HG03460 (cell line): ENCODE measurements around the gene NAA10.

Experiments
- ATAC-seq: cut with Tn5 transposase; IDR thresholded peaks from one replicate; pipeline ENCODE4 v1.9.1; 2021; ENCODE audit not compliant: unreplicated experiment

Gene NAA10

DNA sequence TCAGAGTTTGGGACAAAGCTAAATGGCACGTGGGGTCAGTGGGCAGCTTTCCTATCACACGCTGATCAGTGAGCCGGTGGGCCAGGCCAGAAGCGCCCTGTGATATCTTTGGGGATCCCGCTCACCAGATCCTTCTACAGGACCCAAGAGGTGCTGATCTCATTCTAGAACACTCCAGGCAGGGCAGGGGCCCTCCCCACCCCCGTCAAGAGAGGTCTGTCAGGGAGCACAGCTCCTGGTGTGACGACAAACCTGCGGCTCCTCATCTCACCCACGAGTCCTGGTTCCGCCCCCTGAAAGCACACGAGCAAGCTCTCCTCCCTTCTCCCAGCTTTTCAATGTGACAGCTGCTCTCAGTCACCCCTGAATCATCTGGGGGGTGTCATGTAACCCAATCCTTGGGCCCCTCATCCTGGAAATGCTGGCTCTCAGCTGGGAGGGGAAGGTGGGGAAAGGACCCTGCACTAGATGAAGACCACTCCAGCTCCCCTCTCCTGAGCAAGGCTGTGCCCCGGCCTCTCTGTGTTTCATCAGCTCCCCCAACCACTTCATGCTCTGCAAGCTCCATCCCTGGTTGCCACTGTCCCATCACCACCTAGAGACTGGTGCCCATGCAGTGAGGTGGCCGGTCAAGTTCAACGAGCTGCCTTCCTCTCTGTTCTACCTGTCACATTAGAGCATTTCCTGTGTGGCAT is 32.2 kb upstream of the NAA10 start:
- no peak for ATAC-seq

DNA sequence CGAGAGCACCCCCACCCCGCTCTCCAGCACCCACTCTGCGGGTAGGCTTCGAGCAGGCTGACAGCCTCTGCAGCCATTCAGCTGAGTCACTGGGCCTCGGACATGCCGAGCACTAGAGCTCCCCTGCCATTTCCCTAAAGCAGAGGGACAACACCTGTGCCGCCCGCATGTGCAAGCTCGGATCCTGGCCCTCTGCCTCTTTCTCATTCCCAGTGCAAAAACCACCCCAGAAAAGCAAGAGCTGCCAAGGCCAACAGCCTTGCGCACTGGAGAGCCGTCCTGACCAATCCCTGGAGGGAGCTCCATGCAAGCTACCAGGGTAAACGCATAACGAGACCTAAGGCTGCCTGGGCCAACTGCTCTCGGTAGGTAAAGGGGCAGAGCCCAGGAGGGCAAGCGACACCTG is 31.4 kb upstream of the NAA10 start:
- no peak for ATAC-seq

DNA sequence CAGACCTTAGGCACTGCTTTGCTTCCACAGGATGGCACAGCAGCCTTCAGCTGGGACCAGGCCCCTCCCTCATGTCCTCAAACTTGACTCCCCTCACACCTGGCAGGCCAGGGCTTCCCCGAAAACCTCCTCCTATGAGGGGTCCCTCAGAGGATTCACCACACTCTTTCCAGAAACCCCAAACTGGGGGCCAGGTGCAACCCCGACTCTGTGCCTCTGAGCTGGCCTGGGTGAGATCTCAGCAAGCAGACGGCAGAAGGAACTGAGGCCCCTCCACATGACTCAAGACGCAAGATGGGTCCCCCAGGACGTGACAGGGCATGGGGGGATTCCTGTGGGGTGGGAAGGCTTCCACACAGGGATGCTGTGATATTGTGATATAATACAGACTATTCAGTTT is 30.6 kb upstream of the NAA10 start:
- no peak for ATAC-seq

DNA sequence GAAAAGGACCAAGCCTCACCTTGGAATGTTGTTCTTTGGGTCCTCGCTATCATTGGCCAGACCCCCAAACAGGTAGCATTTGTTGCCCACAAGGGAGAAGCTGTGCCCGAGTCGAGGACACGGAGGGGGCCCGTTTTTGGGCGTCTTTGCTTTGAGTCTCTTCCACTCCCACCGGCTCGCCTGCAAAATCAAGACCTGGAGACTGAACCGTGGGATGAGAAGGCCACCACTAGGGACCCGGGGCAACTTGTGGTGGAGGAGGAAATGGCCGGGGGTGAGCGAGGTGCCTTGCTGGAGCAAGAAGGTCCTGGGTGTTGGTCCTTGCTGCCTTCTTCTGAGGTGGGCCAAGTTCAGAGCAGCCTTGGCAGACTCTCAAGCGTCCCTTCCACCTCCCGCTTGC is 29.3 kb upstream of the NAA10 start:
- no peak for ATAC-seq

DNA sequence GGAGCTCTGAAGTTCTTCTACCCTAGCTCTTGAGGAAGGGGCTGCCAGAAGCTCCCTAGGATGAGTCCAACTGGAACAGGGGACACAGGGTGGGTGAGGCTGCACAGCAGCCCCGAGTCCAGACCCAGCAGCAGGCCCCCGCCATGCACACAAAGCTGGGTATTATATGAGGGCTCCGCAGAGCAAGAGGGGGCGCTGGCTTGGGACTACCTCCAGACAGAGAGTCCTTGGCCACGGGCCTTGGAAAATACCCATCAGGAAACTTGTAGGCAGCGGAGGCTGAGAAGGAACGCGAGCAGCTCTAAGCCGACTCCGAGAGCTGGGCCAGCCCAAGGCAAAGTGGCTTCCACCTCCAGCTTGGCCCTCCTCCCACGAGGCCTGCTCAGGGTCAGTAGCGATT is 28.7 kb upstream of the NAA10 start:
- ATAC-seq, result no peak

DNA sequence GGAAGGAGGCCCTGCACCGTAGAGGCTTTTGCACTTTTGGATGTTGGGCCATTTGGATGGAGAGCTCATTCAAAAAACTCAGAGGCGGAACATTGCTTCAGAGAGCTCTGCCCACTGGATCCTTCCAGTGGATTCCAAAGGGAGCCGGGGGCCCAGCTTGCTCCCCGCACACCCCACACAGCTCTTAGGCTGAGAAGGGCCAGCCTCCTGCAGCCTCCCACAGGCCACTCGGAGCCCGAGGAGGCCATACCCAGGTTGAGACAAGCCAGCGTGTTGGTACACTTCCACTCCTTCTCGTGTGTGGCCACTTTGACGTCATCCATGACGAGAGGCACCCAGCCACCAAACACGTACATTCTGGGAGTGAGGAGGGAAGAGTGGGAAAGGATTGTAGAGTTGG is 26.5 kb upstream of the NAA10 start:
- no peak for ATAC-seq

DNA sequence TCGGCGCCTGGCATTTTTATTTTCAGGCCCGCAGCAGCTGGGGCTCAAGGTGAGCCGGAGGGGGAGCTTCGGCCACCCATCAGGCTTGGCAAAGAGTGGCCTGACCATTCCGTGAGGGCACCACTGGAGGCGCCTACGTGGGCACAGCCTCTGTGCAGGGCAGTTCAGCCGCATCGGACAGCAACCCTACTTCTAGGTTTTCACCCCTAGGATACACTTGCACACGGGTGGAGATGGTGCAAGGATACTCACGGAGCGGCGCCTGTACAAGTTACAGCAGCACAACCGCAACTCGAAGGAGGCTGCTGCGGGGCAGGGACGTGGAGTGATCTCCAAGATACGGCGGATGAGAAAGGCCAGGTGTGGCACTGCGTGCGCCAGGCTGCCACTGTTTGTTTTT is 25.9 kb upstream of the NAA10 start:
- ATAC-seq, result no peak

DNA sequence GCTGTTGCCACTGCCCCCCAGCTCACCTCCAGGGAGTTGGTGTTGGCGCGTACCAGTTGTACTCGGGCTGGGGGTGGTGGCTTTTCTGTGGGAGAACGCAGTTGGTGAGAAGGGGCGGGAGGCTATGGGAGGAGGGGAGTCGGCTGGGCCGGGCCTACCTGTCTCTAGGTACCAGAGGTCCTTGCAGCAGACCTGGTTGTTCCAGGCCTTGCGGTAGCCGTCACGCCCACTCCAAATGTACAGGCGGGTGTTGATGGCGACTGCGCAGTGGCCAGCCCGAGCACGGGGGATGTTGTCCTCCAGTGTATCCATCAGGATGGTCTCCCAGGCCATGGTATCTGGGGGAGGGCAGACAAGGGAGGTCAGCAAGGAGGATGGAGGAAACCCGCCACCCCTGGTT is 25.2 kb upstream of the NAA10 start:
- ATAC-seq, result no peak

DNA sequence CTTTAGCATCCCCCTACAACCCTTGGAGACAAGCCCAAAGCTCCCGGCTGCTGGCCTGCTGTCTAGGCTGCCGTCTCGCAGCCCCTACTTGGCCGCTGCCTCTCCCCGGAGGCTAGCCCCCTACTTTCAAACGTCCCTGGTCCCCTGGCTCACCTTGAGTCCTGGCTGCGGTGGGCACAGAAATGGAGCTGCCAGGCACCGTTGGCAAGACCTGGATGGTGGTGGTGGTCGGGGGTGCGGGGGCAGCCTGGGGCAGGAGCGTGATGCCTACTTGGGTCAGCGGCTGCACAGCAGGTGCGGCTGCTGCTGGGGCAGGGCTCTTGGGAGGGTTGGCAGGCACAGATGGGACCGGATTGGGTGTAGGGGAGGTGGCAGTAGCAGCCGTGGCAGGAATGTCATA is 24.8 kb upstream of the NAA10 start:
- no peak for ATAC-seq

DNA sequence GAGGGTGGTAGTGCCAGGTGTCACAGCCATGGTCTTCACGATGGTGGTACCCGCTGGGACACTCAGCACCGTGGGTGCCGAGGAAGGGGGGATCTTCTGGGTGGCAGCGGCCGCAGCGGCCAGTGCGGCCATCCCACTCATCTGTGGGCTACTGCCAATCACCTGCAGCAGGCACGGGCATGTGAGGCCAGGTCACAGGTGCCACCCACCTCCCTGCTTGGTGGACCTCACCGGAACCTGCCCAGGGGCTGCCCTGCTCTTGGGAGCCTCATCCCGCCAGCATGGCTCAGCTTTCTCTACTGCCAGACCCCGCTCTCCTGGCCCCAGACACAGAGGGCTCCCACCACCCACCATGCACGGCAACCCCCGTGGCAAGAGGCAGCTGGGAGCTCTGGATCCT is 23.8 kb upstream of the NAA10 start:
- ATAC-seq, result no peak

DNA sequence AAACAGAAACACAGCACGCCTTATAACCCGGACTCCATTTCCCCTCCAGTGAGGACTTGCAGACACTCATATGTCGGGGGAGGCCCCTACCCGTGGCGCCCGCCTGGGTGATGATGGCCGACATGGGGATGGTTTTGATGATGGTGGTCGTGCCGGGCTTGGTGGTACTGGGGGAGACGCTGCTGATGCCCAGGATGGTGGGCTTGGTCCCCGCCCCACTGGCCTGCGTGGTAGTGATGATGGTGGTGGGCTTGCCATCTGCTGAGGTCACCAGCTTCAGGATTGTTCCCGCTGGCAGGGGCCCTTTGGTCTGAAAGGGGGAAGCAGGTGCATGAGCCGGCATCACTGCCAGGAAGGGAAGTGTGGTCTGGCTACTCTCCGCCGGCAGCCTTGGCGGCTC is 22.4 kb upstream of the NAA10 start:
- ATAC-seq, result no peak

DNA sequence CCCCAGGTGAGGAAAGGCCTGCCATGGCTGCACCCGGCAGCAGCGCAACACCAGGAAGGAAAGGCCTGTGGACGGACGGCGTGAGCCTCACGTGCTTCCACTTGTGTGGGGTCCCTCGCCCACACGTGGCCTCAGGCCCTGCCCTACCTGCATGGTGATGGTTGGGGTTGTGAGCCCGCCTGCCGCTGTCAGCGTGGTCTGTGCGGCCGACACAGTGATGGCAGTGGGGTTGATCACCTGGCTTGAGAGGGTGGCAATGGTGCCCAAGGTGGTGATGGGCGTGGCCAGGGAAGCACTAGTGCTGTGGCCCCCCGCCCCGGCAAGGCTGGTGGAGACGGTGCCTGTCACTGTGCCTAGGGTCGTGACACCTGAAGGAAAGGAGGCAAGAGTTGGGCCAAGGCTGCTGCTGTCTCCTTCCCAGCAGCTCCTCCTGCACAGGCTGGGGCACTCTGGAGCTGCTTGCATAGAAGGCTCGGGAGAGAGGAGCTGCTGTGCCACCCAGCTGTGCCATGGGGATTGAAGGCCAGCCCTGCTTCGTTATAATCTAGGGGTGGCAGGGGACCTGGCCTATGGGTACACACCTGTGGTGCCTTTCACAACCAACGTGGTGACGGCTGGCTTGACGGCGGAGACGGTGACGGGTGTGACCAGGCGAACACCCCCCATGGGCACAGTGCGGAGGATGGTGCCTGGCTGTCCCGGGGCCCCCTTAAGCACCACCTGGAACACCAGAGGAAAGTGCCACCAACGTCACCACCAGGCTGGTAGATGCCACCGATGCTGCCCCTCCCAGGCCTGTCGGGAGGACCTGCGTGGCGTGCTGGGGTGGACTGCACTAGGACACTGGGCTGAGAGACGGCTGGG is 21.4 kb upstream of the NAA10 start:
- no peak for ATAC-seq

DNA sequence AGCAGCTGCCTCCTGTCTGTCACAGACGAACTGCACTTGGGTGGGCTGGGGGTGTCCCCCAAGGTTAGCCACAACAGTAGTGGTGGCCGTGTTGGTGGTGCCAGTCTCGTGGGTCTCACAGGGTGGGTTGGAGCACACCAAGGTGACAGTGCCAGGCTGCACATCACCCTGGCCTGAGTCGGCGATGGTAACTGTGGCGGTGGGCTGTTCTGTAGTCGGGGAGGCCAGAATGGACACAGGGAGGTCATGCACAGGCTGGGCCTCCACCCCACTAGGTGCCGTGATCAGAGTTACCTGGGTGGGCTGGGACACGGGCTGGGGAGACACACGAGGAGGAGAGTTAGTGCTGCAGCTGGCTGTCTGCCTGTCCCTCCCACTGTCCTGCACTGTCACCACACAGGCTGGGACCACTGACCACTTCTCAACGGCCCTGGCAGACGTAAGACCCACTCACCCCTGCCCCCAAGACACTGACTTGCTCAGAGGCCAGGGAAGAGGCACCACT is 20.4 kb upstream of the NAA10 start:
- no peak for ATAC-seq

DNA sequence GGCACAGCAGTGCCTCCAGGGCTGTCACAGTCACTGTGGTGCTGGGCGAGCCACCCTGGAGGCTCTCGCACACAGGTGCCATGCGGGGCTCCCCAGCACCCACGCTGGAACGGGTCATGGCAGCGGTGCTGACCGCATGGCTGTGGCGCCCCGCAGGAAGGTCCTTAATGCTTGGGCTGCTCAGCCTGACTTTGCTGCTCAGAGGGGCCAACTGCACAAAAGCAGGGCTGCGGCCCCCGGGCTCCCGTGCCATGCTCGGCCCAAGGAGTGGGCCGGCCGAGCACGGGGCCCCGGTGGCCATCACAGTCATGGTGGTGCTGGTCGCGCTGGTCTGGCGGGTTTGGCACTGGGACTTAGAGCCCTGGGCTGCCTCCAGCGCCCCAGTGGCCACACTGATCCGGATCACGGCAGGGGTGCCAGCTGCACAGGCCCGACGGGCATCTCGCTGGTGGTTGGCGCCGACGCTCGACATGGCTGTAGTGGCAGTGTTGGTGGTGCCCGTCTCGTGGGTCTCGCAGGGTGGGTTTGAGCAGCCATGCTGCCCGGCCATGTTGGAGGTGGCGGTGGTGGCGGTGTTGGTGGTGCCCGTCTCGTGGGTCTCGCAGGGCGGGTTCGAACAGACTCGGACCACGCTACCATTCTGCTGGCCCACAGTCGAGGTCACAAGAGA is 19.9 kb upstream of the NAA10 start:
- ATAC-seq, result no peak

DNA sequence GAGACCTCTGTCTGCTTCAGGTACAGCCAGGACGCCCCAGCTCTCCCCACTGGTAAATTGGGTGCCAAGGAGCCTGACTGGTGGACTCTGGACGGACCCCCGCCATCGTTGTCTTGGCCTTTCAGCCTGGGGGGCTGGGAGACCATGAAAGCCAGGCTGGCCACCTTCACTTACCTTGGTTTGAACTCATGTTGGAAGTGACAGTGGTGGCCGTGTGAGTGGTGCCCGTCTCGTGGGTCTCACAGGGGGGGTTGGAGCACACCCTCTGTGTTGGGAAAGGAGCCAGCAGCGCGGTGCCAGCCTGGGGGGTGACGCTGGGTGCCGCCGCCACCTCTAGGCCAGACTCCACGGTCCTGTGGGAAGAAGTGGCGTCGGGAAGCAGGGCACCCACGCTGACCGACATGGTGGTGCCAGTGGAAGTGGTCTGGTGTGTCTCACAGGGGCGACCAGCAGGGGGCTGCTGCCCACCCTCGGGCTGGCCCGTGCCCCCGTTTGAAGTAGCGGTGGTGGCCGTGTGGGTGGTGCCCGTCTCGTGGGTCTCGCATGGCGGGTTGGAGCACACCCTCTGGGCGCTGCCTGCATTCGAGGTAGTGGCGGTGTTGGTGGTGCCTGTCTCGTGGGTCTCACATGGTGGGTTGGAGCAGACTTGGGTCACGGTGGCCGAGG is 19.2 kb upstream of the NAA10 start:
- no peak for ATAC-seq

DNA sequence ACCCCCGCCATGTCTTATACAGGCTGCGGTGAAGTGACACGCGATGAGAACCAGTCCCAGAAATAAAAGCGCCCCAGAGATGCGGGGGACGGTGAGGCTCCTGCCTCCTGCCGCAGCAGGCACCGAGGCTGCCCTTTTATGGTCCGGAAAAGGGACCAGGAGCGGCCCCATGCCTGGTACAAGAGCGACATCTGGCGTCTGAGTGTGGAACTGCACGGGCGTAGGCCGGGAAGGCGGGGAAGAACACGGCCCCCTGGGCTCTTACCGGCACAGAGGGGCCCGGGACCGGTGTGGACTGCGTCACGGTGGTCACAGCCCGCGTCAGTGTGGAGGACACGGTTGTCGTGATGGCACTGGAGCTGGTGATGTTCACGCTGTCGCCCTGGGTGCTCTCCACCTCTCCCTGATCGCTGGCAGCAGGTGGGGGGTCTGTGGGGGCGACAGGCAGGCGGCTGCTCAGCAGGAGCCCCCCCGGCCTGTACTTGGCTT is 18.5 kb upstream of the NAA10 start:
- ATAC-seq, result no peak

DNA sequence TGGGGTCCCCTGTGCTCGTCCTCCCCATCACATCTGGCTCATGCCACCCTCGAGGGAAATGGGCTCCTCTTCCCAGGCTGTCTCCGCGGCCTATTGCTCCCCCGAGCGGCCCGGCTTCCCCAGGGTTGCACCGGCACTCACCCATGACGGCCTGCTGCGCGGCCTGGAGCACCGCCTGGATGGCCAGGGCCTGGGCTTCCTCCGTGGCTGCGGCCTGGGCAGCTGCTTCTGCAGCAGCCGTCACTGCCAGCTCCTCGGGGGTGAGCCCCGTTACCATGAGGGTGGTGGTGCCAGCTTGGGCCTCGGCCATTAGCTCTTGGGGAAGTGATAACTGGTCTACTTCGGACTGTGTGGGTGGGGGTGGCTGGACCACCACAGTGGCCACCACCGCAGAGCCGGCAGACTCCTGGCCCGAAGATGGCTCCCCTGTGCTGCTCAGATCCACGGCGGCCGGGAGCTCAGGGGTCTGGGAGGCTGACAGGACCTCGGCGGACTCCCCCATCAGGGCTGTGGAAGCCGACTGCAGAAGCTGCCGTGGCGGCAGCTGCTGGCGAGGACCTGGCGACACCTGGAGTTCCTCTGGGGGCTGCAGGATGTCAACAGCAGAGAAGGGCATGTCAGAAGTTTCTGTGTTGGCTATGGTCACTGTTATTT is 17.7 kb upstream of the NAA10 start:
- no peak for ATAC-seq

DNA sequence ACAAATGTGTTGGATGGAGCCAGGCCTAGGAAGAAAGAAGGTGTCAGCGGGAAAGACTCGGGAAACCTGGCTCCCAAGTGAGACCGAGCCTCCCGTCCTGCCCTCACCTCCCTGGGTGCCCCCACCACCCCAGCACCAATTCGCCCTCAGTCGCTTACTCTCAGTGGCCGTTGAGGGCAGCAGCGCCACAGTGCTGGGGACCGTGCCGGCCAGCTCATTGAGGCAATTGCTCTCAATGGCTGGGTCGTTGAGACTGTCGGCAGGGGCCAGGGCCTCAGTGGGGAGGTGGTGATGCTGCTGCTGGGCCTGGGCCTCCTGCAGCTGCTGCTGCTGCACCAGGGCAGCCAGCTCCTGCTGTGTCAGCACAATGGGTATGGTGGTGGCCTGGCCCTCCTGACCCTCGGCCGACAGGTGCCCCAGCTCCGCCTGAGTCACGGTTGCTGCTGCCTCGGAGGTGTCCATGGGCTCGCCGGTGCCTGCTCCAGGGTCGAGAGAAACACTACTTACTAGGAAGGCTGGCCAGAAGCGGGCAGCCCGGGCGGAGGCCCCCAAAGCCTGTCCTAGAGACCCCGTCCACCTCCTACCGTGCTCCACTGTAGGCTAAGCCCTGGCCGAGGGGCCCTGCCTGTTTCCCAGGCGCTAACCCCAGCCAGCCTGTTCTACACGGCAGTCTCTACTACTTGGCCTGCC is 17.0 kb upstream of the NAA10 start:
- no peak for ATAC-seq

DNA sequence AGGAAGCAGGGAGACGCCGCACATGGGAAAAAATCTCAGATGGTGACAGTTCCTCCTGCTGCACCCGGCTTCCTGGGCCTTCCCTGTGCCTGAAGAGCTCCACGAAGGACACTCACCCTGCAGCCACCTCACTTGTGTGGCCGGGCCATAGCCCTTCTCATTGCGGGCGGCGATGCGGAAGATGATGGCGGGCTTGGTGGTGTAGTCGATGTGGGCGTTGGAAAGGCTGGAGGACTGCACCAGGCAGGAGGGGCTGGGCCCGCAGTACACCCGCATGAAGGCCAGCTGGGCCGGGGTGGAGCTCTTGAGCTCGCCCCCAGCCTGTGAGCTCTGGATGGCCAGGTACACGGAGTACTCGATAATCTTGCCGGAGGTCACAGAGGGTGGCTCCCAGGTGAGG is 15.3 kb upstream of the NAA10 start:
- no peak for ATAC-seq
